B cell (primary cell): Measurements from ENCODE around the gene C4BPB. TPM values are rescaled to one million over a fixed set of nuclear protein-coding genes. Genes with fewer than 3 reads are reported as not detected.

Experiments
- ATAC-seq: fragments of 200-7000 bp; cut with Tn5 transposase; one replicate; pipeline ENCODE4 v1.10.0; 2021; ENCODE audit warnings: low read depth, mild to moderate bottlenecking, moderate number of reproducible peaks, moderate library complexity
- CTCF ChIA-PET: fragments of 350-600 bp; sonication (Branson Sonifier 250); formaldehyde crosslinking; loops from one replicate; lab custom pipeline; 2021; ENCODE audit warnings: antibody characterized with exemption, inconsistent platforms; lab: Charles Lee
- POLR2A ChIA-PET: fragments of 350-600 bp; sonication (Branson Sonifier 250); formaldehyde crosslinking; loops from one replicate; lab custom pipeline; 2021; ENCODE audit warnings: antibody characterized with exemption; lab: Charles Lee
- DNase-seq: peaks from one replicate; pipeline ENCODE4 v3.0.0; 2013
- H2AFZ ChIP-seq: 2 replicates; pipeline ENCODE4 v1.6.1; 2012; ENCODE audit warnings: mild to moderate bottlenecking, low read depth, low read length; ENCODE audit not compliant: insufficient read depth, poor library complexity, severe bottlenecking
- H3K27ac ChIP-seq, 2 donors: 1 replicate in 1 of 2; 2 replicates in 1 of 2; pipeline ENCODE4 v1.5.1; 2012 to 2013; ENCODE audit warnings: low read length in 2 of 2, mild to moderate bottlenecking in 2 of 2, moderate library complexity in 1 of 2
- H3K27me3 ChIP-seq, 4 experiments: fragments of 200-600 bp in 1 of 4; sonication (generic) in 1 of 4; replicated peaks in 1 of 4; 1 replicate in 2 of 4; 2 replicates in 2 of 4; pipeline versions ENCODE4 v1.6.1 to v1.7.0; 2013 to 2016; ENCODE audit warnings: low read length in 3 of 4, mild to moderate bottlenecking in 2 of 4, mixed read lengths in 1 of 4, moderate library complexity in 1 of 4; ENCODE audit not compliant: insufficient read depth in 4 of 4, control insufficient read depth in 3 of 4; ENCODE audit errors: control extremely low read depth in 1 of 4
- H3K36me3 ChIP-seq, 2 experiments: replicated peaks in 1 of 2; 1 replicate in 1 of 2; 2 replicates in 1 of 2; pipeline versions ENCODE4 v1.6.1 to v1.7.1; 2013; ENCODE audit warnings: low read length in 1 of 2; ENCODE audit not compliant: insufficient read depth in 2 of 2, control insufficient read depth in 1 of 2; ENCODE audit errors: control extremely low read depth in 1 of 2, extremely low read depth in 1 of 2
- H3K4me1 ChIP-seq, 2 donors: fragments of 200-600 bp in 1 of 2; sonication (generic) in 1 of 2; 1 replicate in 1 of 2; 2 replicates in 1 of 2; pipeline versions ENCODE4 v1.5.1 to v1.6.1; 2013 to 2017; ENCODE audit warnings: low read length in 2 of 2; ENCODE audit not compliant: control insufficient read depth in 2 of 2, insufficient read depth in 2 of 2
- H3K4me2 ChIP-seq: replicated peaks from 2 replicates; pipeline ENCODE3; 2012; ENCODE audit warnings: mild to moderate bottlenecking, low read depth, low read length; ENCODE audit not compliant: poor library complexity, severe bottlenecking
- H3K4me3 ChIP-seq, 5 experiments: fragments of 200-600 bp in 1 of 5; sonication (generic) in 1 of 5; 1 replicate in 3 of 5; 2 replicates in 2 of 5; pipeline versions ENCODE4 v1.5.1 to v1.7.0; 2011 to 2016; ENCODE audit warnings: low read length in 4 of 5, mild to moderate bottlenecking in 4 of 5, low read depth in 2 of 5, control low read depth in 1 of 5, moderate library complexity in 1 of 5; ENCODE audit not compliant: insufficient read depth in 1 of 5; ENCODE audit errors: control extremely low read depth in 1 of 5, extremely low read depth in 1 of 5
- H3K79me2 ChIP-seq: fragments of 200-600 bp; sonication (generic); one replicate; pipeline ENCODE4 v1.6.0; 2016; ENCODE audit warnings: low read length; ENCODE audit not compliant: control insufficient read depth, insufficient read depth
- H3K9ac ChIP-seq: fragments of 200-600 bp; sonication (generic); 2 replicates; pipeline ENCODE4 v1.6.1; 2017; ENCODE audit warnings: mild to moderate bottlenecking, low read length, moderate library complexity
- H3K9me3 ChIP-seq, 3 donors: one replicate each; pipeline versions ENCODE4 v1.6.1 to v1.7.1; 2013; ENCODE audit warnings: low read length in 2 of 3; ENCODE audit not compliant: control insufficient read depth in 2 of 3, insufficient read depth in 1 of 3; ENCODE audit errors: control extremely low read depth in 1 of 3
- H4K20me1 ChIP-seq: 2 replicates; pipeline ENCODE4 v1.6.0; 2012; ENCODE audit warnings: mild to moderate bottlenecking, low read length; ENCODE audit not compliant: insufficient read depth, control insufficient read depth, poor library complexity, severe bottlenecking
- H3K27ac Mint-ChIP-seq: one replicate; pipeline ENCODE4 v1.8.0; 2021; ENCODE audit warnings: mixed read lengths
- H3K27me3 Mint-ChIP-seq: one replicate; pipeline ENCODE4 v1.8.0; 2021; ENCODE audit warnings: mixed read lengths
- H3K4me1 Mint-ChIP-seq: one replicate; pipeline ENCODE4 v1.8.0; 2021; ENCODE audit warnings: mixed read lengths
- H3K4me3 Mint-ChIP-seq: one replicate; pipeline ENCODE4 v1.8.0; 2021; ENCODE audit warnings: mixed read lengths
- H3K9me3 Mint-ChIP-seq: one replicate; pipeline ENCODE4 v1.8.0; 2022; ENCODE audit warnings: mixed read lengths; ENCODE audit not compliant: insufficient read depth
- CTCF ChIP-seq: fragments of 200-600 bp; IDR thresholded peaks from one replicate; pipeline ENCODE4 v1.8.0; 2022; ENCODE audit warnings: antibody characterized with exemption, mild to moderate bottlenecking
- EZH2 ChIP-seq: IDR thresholded peaks from 2 replicates; pipeline ENCODE4 v1.6.1; 2012; ENCODE audit warnings: borderline replicate concordance, low read depth, mild to moderate bottlenecking, moderate library complexity, low read length; ENCODE audit not compliant: insufficient read depth, poor library complexity, severe bottlenecking
- WGBS: methylation state at CpG from one replicate; pipeline ENCODE4 v1.1.5; 2013; ENCODE audit warnings: missing lambda C conversion rate; ENCODE audit not compliant: insufficient coverage; 5-methylcytosine and 5-hydroxymethylcytosine counted together
- intact Hi-C: fragments of 100-400 bp; cut with micrococcal nuclease; formaldehyde crosslinking; loops from one replicate; pipeline ENCODE4 v1.10.0; 2022
- polyA plus RNA-seq: library from polyadenylated mRNA; depleted of rRNA; stranded (reverse); fragments of >200 nt; gene quantifications from 2 replicates; pipeline ENCODE4 v1.2.3, GENCODE V29; 2012
- total RNA-seq, 2 donors: library from RNA; stranded (reverse); fragments of 120-200 nt in 1 of 2; gene quantifications; 1 replicate in 1 of 2; 2 replicates in 1 of 2; pipeline versions ENCODE4 v1.2.3 to v1.2.4, GENCODE V29; 2013 to 2022

The C4BPB gene
- total and polyA plus RNA-seq, 2 donors (not counting 1 experiment from before 2014, with no cell fraction given): 0.34 TPM; not detected in 1

GRCh38 chr1:207134581-207134980, 45.9 kb downstream of the C4BPB start:
- Histone ChIP-seq H4K20me1 (no peaks in the 10 kb centered on the region), H3K36me3 (no peaks in the 10 kb centered on the region), H3K27me3 (no peaks in the 10 kb centered on the region), H3K4me1 (no peaks in the 10 kb centered on the region), H3K9ac (no peak overlapping the region), H2AFZ (no peak overlapping the region), H3K9me3 (peaks cover 3 to 14% (median 3%) of the 10 kb centered on the region in 3 donors), H3K27ac (no peak overlapping the region), H3K4me2 (no peak overlapping the region), H3K4me3 (no peak overlapping the region), H3K79me2 (no peaks in the 10 kb centered on the region)
- H3K4me3 Mint-ChIP-seq: no peak overlapping the region
- peaks cover 6% of the 10 kb centered on the region for H3K9me3 Mint-ChIP-seq
- intact Hi-C loops: no loop called here
- POLR2A ChIA-PET: no interaction called here
- no peak for TF ChIP-seq EZH2
- TF ChIP-seq CTCF: no peak
- no peak for ATAC-seq
- DNase-seq: no peak
- H3K27me3 Mint-ChIP-seq: peaks cover 5% of the 10 kb centered on the region
- no CpG with 5 or more reads among the region's 1 CpG for WGBS
- no peaks in the 10 kb centered on the region for H3K4me1 Mint-ChIP-seq
- no peak overlapping the region for H3K27ac Mint-ChIP-seq
- CTCF ChIA-PET: no interaction called here

- H2AFZ ChIP-seq: no peak overlapping the region
- no peak for DNase-seq
- intact Hi-C loops: no loop called here
Observed at GRCh38 chr1:207139616-207140015, 51.0 kb downstream of the C4BPB start.

More at GRCh38 chr1:207139616-207140015, 51.0 kb downstream of the C4BPB start:
- ATAC-seq: no peak
- H3K27ac Mint-ChIP-seq: no peak overlapping the region
- no peaks in the 10 kb centered on the region for H3K4me1 Mint-ChIP-seq
- WGBS: no CpG with 5 or more reads among the region's 1 CpG
- Histone ChIP-seq H3K4me1 (no peaks in the 10 kb centered on the region), H3K79me2 (no peaks in the 10 kb centered on the region), H3K9me3 (no peaks in the 10 kb centered on the region), H3K36me3 (no peaks in the 10 kb centered on the region), H3K27me3 (no peaks in the 10 kb centered on the region), H4K20me1 (no peaks in the 10 kb centered on the region), H3K4me3 (no peak overlapping the region), H3K4me2 (no peak overlapping the region), H3K27ac (no peak overlapping the region), H3K9ac (no peak overlapping the region)
- no peak overlapping the region for H3K4me3 Mint-ChIP-seq
- ChIA-PET POLR2A (no interaction called here), CTCF (no interaction called here)
- H3K9me3 Mint-ChIP-seq: no peaks in the 10 kb centered on the region
- peaks cover 9% of the 10 kb centered on the region for H3K27me3 Mint-ChIP-seq
- TF ChIP-seq EZH2: no peak
- no peak for TF ChIP-seq CTCF
